K562 (cell line): ENCODE measurements around the gene EHD2. TPM values are rescaled to one million over a fixed set of nuclear protein-coding genes. Genes with fewer than 3 reads are reported as not detected.
A peak's percentile ranks its signal among the peaks of the same experiment; 100 is the strongest.

Source experiments
- ATAC-seq: fragments of 200-7000 bp; cut with Tn5 transposase; 3 replicates; pipeline ENCODE4 v1.9.1; 2020; ENCODE audit warnings: moderate library complexity
- BruUV-seq: library from RNA; stranded (reverse); fragments of 400-500 nt; replicated peaks from 2 replicates; lab custom pipeline; 2021; lab: Mats Ljungman, UMichigan
- CTCF ChIA-PET: fragments of 300-600 bp; formaldehyde crosslinking; extraction: SDS; loops from one replicate; lab custom pipeline; 2021; ENCODE audit warnings: low intra/inter-chr PET ratio; lab: Yijun Ruan, JAX
- POLR2A ChIA-PET: fragments of 300-600, 350-650 bp; sonication (Branson Sonifier 250); formaldehyde crosslinking; extraction: SDS; loops from one replicate; lab custom pipeline; 2021; ENCODE audit warnings: antibody characterized with exemption, inconsistent platforms; lab: Yijun Ruan, JAX
- DNase-seq, 4 experiments: peaks; one replicate each; pipeline versions ENCODE4 v3.0.0 to v3.0.0-alpha.2; 2011 to 2018; ENCODE audit warnings: low spot score in 3 of 4, mixed read lengths in 3 of 4; ENCODE audit errors: extremely low read depth in 1 of 4
- FAIRE-seq: peaks from 2 replicates; lab custom pipeline; 2011; peaks lifted over from hg19 to GRCh38; lab: Jason Lieb, UNC
- H2AFZ ChIP-seq: 2 replicates; pipeline ENCODE4 v1.6.0; 2011; ENCODE audit warnings: low read depth, low read length, control low read depth, inconsistent platforms
- H3K27ac ChIP-seq: fragments of 200-600 bp; 3 replicates; pipeline ENCODE4 v1.8.0; 2011; ENCODE audit warnings: low read depth, mild to moderate bottlenecking, control low read depth, inconsistent platforms, low read length, moderate library complexity, mixed read lengths; ENCODE audit errors: extremely low read depth
- H3K27me3 ChIP-seq, 2 experiments: fragments of 300-600 bp in 1 of 2; 2 replicates in 1 of 2; 3 replicates in 1 of 2; pipeline versions ENCODE4 v1.6.0 to v1.8.0; 2011; ENCODE audit warnings: inconsistent platforms in 2 of 2, low read length in 2 of 2, mild to moderate bottlenecking in 1 of 2, mixed read lengths in 1 of 2, moderate library complexity in 1 of 2; ENCODE audit not compliant: control insufficient read depth in 2 of 2, insufficient read depth in 2 of 2
- H3K36me3 ChIP-seq: fragments of 300-600 bp; 3 replicates; pipeline ENCODE4 v1.8.0; 2011; ENCODE audit warnings: mild to moderate bottlenecking, low read length, inconsistent platforms; ENCODE audit not compliant: control insufficient read depth, insufficient read depth
- H3K4me1 ChIP-seq, 2 experiments: fragments of 200-600 bp in 1 of 2; replicated peaks in 1 of 2; 2 replicates in 1 of 2; 3 replicates in 1 of 2; pipeline versions ENCODE4 v1.5.1 to v1.8.0; 2011; ENCODE audit warnings: inconsistent platforms in 2 of 2, low read length in 2 of 2, mild to moderate bottlenecking in 1 of 2, mixed read lengths in 1 of 2, moderate library complexity in 1 of 2; ENCODE audit not compliant: control insufficient read depth in 2 of 2, insufficient read depth in 2 of 2
- H3K4me2 ChIP-seq: 2 replicates; pipeline ENCODE4 v1.6.1; 2011; ENCODE audit warnings: low read length, control low read depth, inconsistent platforms, mixed read lengths; ENCODE audit not compliant: insufficient read depth
- H3K4me3 ChIP-seq: fragments of 200-600 bp; sonication (generic), shearing (Covaris generic); 2 replicates; pipeline ENCODE4 v1.5.1; 2016; ENCODE audit warnings: control low read depth, inconsistent platforms
- H3K79me2 ChIP-seq: fragments of 200-600 bp; 3 replicates; pipeline ENCODE4 v1.8.0; 2011; ENCODE audit warnings: low read length, inconsistent platforms; ENCODE audit not compliant: control insufficient read depth, insufficient read depth
- H3K9ac ChIP-seq, 2 experiments: 2 replicates each; pipeline versions ENCODE4 v1.6.0 to v1.6.1; 2011; ENCODE audit warnings: low read depth in 2 of 2, low read length in 2 of 2, control low read depth in 1 of 2, inconsistent platforms in 1 of 2, mild to moderate bottlenecking in 1 of 2, mixed read lengths in 1 of 2; ENCODE audit not compliant: insufficient read depth in 1 of 2
- H3K9me1 ChIP-seq: one replicate; pipeline ENCODE4 v1.6.0; 2011; ENCODE audit warnings: inconsistent platforms, mild to moderate bottlenecking, low read length, moderate library complexity; ENCODE audit not compliant: control insufficient read depth, insufficient read depth
- H3K9me3 ChIP-seq: replicated peaks from 2 replicates; pipeline ENCODE4 v1.5.1; 2011; ENCODE audit warnings: low read depth, low read length, inconsistent platforms; ENCODE audit not compliant: control insufficient read depth, insufficient read depth
- H4K20me1 ChIP-seq: replicated peaks from 2 replicates; pipeline ENCODE4 v1.6.1; 2011; ENCODE audit warnings: low read length, inconsistent platforms, mixed read lengths; ENCODE audit not compliant: control insufficient read depth, insufficient read depth
- CREBBP ChIP-seq: IDR thresholded peaks from one replicate; pipeline ENCODE4 v1.6.1; 2012; ENCODE audit warnings: low read depth, mild to moderate bottlenecking, control low read depth, inconsistent platforms, low read length
- SUPT5H ChIP-seq: fragments of 450-650 bp; IDR thresholded peaks from 2 replicates; pipeline ENCODE4 v1.6.1; 2016
- WGBS: fragments of 100-300 bp; shearing (Covaris generic); methylation state at CpG from one replicate; pipeline ENCODE4 v1.1.6; 2016; ENCODE audit warnings: low coverage, mixed read lengths; ENCODE audit not compliant: insufficient coverage; ENCODE audit errors: missing lambda C conversion rate; 5-methylcytosine and 5-hydroxymethylcytosine counted together
- in situ Hi-C: fragments of 300-500 bp; cut with MboI; formaldehyde crosslinking; loops from 4 replicates; pipeline ENCODE4 v1.15.0; 2018; ENCODE audit warnings: inconsistent platforms, mixed read lengths
- intact Hi-C: fragments of 100-400 bp; cut with micrococcal nuclease; formaldehyde crosslinking; loops from 2 replicates; pipeline ENCODE4 v1.14.2; 2022
- polyA plus RNA-seq, 8 experiments: library from polyadenylated mRNA; depleted of rRNA in 4 of 8; stranded (reverse) in 5 of 8; unstranded in 3 of 8; fragments of >200 nt; fragmentation: Nextera tagmentation in 2 of 8; fragmentation: Illumina TruSeq in 1 of 8; extraction: Ambion mirVana in 2 of 8; extraction: Trizol in 1 of 8; gene quantifications; 2 replicates each; pipeline versions ENCODE4 v1.2.1 to v1.2.3, GENCODE V29; 2011 to 2014; ENCODE audit warnings: inconsistent platforms in 1 of 8, missing spikeins in 1 of 8
- total RNA-seq, 7 experiments: library from RNA; depleted of rRNA in 6 of 7; stranded (reverse); fragments of >200 nt in 6 of 7; fragmentation: Illumina TruSeq in 2 of 7; extraction: Trizol in 2 of 7; gene quantifications; 2 replicates each; pipeline versions ENCODE4 v1.2.1 to v1.2.3, GENCODE V29; 2011 to 2021; ENCODE audit warnings: low replicate concordance in 1 of 7
- TF ChIP-seq, protein P1 (sequence below): fragments of 450-650 bp; IDR thresholded peaks from 2 replicates; pipeline ENCODE4 v1.7.0; 2016; ENCODE audit warnings: borderline replicate concordance

The EHD2 gene
- total and polyA plus RNA-seq, 9 of the 15 experiments (the other 6 are each of a cell fraction or from before 2014, with no cell fraction given) = 1.7 to 32.2 (median 3.0) TPM

GRCh38 chr19:47720669-47721422, 7.6 kb downstream of the EHD2 start:
- in situ Hi-C loops (no loop called here), intact Hi-C loops (no loop called here)
- Histone ChIP-seq H3K27ac (no peak overlapping the region; the same call in 2 of the 3 replicates), H3K79me2 (no peaks in the 10 kb centered on the region; the same call in 2 of the 3 replicates), H3K9me1 (peaks cover 2% of the 10 kb centered on the region), H3K4me2 (no peak overlapping the region), H3K36me3 (peaks cover 25% of the 10 kb centered on the region; the same call in 2 of the 3 replicates), H3K27me3 (no peaks in the 10 kb centered on the region), H3K4me1 (peaks cover 5 to 40% of the 10 kb centered on the region in 2 experiments; a peak in 4 of 5 replicates), H3K9me3 (no peaks in the 10 kb centered on the region), H3K9ac (no peak overlapping the region), H2AFZ (no peak overlapping the region), H4K20me1 (no peaks in the 10 kb centered on the region), H3K4me3 (no peak overlapping the region)
- CTCF ChIA-PET = no interaction called here
- POLR2A ChIA-PET = interaction anchor here (0.6 to 1.0 kb wide), 2 partner anchors 36 to 274 kb away, joined by 3 read pairs; no protein-coding TSS in a partner anchor
- BruUV-seq = no TSS peak
- ATAC-seq (no peak), FAIRE-seq (no peak), DNase-seq (no peak)
- 0 out of 2 replicates have a peak, but pooled peaks have one; percentile 30 for TF ChIP-seq SUPT5H
- no peak for TF ChIP-seq CREBBP
- TF ChIP-seq, protein P1, sequence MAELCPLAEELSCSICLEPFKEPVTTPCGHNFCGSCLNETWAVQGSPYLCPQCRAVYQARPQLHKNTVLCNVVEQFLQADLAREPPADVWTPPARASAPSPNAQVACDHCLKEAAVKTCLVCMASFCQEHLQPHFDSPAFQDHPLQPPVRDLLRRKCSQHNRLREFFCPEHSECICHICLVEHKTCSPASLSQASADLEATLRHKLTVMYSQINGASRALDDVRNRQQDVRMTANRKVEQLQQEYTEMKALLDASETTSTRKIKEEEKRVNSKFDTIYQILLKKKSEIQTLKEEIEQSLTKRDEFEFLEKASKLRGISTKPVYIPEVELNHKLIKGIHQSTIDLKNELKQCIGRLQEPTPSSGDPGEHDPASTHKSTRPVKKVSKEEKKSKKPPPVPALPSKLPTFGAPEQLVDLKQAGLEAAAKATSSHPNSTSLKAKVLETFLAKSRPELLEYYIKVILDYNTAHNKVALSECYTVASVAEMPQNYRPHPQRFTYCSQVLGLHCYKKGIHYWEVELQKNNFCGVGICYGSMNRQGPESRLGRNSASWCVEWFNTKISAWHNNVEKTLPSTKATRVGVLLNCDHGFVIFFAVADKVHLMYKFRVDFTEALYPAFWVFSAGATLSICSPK = no peak
- WGBS = 80% methylated on average over 12 of the region's 14 CpGs
